ENCODE data around the gene ZNF385A.

ZNF385A gene

GRCh38 chr12:54352891-54353874 is 31.4 kb downstream of the ZNF385A start:
- intact Hi-C loops (cut with DNase I; ENCODE audit: low total_unique reads): no loop called here
- no peak for TF ChIP-seq CTCF (IDR thresholded peaks at IDR 0.05)
- Histone ChIP-seq H3K36me3 (peaks cover 25 to 35% (median 31%) of the 10 kb centered on the region in 3 donors), H3K27me3 (no peaks in the 10 kb centered on the region), H3K9me3 (no peaks in the 10 kb centered on the region), H3K27ac (peak overlapping the region; percentile 8 to 56), H3K4me1 (peaks cover 0 to 28% (median 18%) of the 10 kb centered on the region in 4 donors), H3K4me3 (no peak overlapping the region)
- no peak for DNase-seq

GRCh38 chr12:54352022-54352531 is 32.5 kb downstream of the ZNF385A start:
- no peaks in the 10 kb centered on the region for H3K9me3 ChIP-seq
- no peak for TF ChIP-seq CTCF (IDR thresholded peaks at IDR 0.05)
- H3K27me3 ChIP-seq: no peaks in the 10 kb centered on the region
- H3K27ac ChIP-seq: peak overlapping the region; percentile 8 to 56
- H3K4me3 ChIP-seq: peak overlapping the region; percentile 8 to 15
- peak in 1 of 2 donors; percentile 73 for DNase-seq
- intact Hi-C loops (cut with DNase I; ENCODE audit: low total_unique reads): no loop called here
- peaks cover 36 to 46% (median 42%) of the 10 kb centered on the region in 3 donors for H3K36me3 ChIP-seq
- H3K4me1 ChIP-seq: peaks cover 0 to 22% (median 15%) of the 10 kb centered on the region in 4 donors

DNA sequence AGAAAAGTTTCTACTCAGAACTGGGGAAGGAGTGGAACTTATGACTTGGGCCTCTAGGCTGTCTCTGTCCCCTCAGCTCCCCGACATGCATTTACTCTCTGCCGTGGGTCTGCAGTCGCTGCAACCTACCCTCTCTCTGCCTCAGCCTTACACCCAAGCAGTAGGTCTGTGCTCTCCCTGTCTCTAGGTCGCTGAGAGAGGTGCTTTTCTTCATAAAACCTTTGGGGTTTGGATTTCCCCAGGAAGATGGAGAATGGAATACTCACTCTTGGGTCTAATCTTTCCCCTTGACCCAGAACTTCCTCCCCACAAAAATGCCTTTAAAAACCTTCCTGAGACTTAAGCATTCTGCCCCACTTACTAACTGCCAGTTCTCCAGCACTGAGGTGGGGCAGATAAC is 33.2 kb downstream of the ZNF385A start:
- Histone ChIP-seq H3K27ac (no peak overlapping the region), H3K36me3 (peaks cover 44 to 53% (median 50%) of the 10 kb centered on the region in 3 donors)
- intact Hi-C loops (cut with DNase I; ENCODE audit: low total_unique reads): no loop called here

DNA sequence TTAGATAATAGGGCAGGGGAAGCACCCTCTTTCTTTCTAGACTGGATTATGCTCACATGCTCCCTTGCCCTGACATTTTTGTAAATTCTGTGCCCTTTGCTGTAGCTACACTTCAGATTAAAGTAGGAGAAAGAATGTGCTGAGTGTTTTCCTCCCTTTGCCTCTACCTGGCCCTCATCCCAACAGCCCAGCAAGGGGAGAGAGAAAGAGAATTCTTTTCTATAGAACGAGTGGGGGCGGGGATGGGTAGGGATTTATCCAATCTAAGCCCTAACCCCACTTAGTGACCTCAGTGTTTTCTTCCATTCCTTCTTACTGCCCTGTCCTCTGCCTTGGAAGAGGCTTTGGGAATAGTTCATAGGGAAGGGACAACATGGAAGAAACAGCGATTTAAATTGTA is 33.8 kb downstream of the ZNF385A start:
- DNase-seq: no peak
- H3K27ac ChIP-seq: no peak overlapping the region
- intact Hi-C loops (cut with DNase I; ENCODE audit: low total_unique reads): no loop called here
- peaks cover 0 to 22% (median 15%) of the 10 kb centered on the region in 4 donors for H3K4me1 ChIP-seq
- TF ChIP-seq CTCF (IDR thresholded peaks at IDR 0.05): no peak
- no peak overlapping the region for H3K4me3 ChIP-seq
- no peaks in the 10 kb centered on the region for H3K9me3 ChIP-seq
- peaks cover 49 to 59% (median 56%) of the 10 kb centered on the region in 3 donors for H3K36me3 ChIP-seq
- H3K27me3 ChIP-seq: no peaks in the 10 kb centered on the region

More for the DNA sequence above, 33.2 kb downstream of the ZNF385A start:
- Histone ChIP-seq H3K27me3 (no peaks in the 10 kb centered on the region), H3K9me3 (no peaks in the 10 kb centered on the region), H3K4me3 (no peak overlapping the region), H3K4me1 (peaks cover 0 to 22% (median 15%) of the 10 kb centered on the region in 4 donors)
- no peak for DNase-seq
- no peak for TF ChIP-seq CTCF (IDR thresholded peaks at IDR 0.05)

- Histone ChIP-seq H3K4me1 (peaks cover 0 to 22% (median 15%) of the 10 kb centered on the region in 4 donors), H3K36me3 (peaks cover 57 to 70% (median 65%) of the 10 kb centered on the region in 3 donors), H3K4me3 (no peak overlapping the region), H3K9me3 (no peaks in the 10 kb centered on the region), H3K27me3 (no peaks in the 10 kb centered on the region), H3K27ac (no peak overlapping the region)
- intact Hi-C loops (cut with DNase I; ENCODE audit: low total_unique reads): loop anchor here (5.0 kb wide), 1 partner anchor 102 kb away; no protein-coding TSS in a partner anchor
- TF ChIP-seq CTCF (IDR thresholded peaks at IDR 0.05): no peak
- no peak for DNase-seq
Measured at GRCh38 chr12:54349679-54350078, 34.9 kb downstream of the ZNF385A start.
